IPS-11a (cell line): Measurements from ENCODE around the gene ANKFY1.
"Not testable (repeated sequence)": the region's sequence is repeated elsewhere in the genome, so short reads cannot be mapped to it uniquely, and the experiment has no call there.

Experiments used
- H3K4me3 ChIP-seq: one replicate; pipeline ENCODE4 v1.5.1; 2013; ENCODE audit warnings: low read depth, low read length, control low read depth

Gene ANKFY1

DNA sequence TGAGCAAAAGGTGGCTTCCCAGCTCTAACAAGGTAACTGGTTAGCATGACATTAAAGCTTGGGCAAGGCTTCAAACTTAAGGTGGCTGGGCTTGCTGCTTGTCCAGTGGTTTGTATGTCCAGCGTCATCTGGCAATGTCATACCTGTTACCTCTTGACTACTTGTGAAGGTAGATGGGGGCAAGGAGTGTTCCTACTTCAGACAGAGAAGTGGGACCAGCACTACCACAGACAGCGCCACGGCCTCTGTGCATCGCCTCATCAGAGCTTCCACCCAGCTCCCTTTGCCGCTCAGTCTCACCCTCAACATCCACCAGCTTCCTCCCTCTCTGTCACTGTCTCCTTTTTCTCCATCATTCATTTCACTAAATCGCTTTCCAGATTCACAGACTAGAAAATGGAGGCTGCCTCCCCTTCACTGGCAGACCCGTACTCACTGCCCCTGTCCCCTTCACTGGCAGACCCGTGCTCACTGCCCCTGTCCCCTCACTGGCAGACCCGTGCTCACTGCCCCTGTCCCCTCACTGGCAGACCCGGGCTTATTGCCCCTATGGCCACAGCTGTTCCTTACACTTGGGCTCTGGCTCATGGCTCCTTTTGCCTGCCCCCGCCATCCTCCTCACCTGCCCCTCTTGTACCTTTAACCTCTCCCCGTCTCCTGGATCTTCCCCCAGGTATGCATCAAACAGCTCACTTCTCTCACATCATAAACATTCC lies 106.0 kb downstream of the ANKFY1 start:
- no peak overlapping the region for H3K4me3 ChIP-seq

- no peak overlapping the region for H3K4me3 ChIP-seq
Observed at GRCh38 chr17:4156750-4157381, 106.9 kb downstream of the ANKFY1 start.

DNA sequence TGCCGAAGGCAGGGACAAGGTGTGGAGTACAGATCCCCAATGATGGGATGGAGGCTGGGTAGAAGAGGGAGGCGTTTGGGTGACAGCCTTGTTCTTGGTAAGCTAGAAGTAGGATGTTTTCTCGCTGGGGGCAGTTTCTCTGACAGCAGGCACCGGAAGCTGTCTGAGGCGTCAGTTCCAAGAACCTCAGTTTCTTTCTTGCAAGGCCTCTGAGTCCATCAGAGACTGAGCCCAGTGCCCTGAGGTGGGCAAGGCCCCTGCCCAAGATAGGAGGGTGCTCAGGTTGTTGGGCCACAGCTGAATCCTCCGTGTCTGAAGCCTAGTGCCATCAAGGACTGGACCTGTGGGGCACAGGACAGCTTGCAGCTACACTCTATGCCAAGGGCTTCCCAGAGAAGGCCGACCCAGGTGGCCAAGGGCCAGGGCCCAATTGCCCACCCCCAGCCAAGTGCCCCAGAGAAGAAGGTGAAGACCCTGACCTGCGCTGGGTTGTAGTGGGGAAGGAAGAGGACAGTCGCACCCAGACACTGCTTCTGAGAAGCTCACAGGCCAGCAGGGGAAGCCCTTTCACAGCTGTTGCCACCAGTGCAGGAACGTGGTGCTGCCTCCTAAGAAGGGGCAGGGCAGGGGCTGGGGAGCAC lies 107.7 kb downstream of the ANKFY1 start:
- no peak overlapping the region for H3K4me3 ChIP-seq

- H3K4me3 ChIP-seq: no peak overlapping the region
Observed at GRCh38 chr17:4154201-4154600, 109.6 kb downstream of the ANKFY1 start.

GRCh38 chr17:4152471-4152870 lies 111.3 kb downstream of the ANKFY1 start:
- no peak overlapping the region for H3K4me3 ChIP-seq

GRCh38 chr17:4150096-4150495 lies 113.7 kb downstream of the ANKFY1 start:
- no peak overlapping the region for H3K4me3 ChIP-seq

GRCh38 chr17:4148611-4149308 lies 115.0 kb downstream of the ANKFY1 start:
- H3K4me3 ChIP-seq: no peak overlapping the region

DNA sequence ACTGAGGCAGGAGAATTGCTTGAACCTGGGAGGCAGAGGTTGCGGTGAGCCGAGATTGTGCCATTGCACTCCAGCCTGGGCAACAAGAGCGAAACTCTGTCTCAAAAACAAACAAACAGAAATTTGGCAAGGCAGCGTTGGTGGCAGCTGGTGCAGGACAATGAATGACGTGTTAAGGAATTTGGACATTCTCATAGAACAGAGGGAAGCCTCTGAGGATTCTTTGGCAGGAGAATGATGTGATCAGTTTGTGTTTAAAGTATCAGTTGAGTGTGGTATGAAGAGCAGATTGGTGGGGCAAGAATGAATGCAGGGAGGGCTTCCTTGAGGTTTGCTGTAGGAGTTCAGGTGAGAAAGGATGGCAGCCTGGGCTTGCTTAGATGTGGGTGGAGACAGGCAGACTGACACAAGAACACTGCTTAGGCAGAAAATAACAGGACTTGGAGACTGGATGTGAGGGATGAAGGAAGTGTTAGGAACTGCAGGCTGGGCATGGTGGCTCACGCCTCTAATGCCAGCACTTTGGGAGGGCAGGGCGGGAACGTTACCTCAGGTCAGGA lies 115.9 kb downstream of the ANKFY1 start:
- no peak overlapping the region for H3K4me3 ChIP-seq

DNA sequence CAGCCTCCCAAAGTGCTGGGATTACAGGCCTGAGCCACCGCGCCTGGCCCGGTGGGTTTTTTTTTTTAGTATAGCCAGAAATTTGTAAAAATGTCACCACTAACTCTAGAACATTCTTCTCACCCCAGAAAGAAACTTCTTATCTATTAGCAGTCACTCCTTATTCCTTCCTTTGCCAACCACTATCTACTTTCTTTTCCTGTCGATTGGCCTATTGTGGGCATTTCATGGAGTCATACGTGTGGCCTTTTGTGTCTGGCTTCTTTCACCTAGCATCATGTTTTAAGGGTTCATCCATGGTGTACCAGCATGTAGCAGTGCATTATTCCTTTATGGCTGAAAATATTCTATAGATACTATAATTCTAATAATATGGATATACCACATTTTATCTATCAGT lies 117.1 kb downstream of the ANKFY1 start:
- no peak overlapping the region for H3K4me3 ChIP-seq

- H3K4me3 ChIP-seq: peak overlapping the region; percentile 93
Observed at GRCh38 chr17:4144422-4144747, 119.4 kb downstream of the ANKFY1 start.

DNA sequence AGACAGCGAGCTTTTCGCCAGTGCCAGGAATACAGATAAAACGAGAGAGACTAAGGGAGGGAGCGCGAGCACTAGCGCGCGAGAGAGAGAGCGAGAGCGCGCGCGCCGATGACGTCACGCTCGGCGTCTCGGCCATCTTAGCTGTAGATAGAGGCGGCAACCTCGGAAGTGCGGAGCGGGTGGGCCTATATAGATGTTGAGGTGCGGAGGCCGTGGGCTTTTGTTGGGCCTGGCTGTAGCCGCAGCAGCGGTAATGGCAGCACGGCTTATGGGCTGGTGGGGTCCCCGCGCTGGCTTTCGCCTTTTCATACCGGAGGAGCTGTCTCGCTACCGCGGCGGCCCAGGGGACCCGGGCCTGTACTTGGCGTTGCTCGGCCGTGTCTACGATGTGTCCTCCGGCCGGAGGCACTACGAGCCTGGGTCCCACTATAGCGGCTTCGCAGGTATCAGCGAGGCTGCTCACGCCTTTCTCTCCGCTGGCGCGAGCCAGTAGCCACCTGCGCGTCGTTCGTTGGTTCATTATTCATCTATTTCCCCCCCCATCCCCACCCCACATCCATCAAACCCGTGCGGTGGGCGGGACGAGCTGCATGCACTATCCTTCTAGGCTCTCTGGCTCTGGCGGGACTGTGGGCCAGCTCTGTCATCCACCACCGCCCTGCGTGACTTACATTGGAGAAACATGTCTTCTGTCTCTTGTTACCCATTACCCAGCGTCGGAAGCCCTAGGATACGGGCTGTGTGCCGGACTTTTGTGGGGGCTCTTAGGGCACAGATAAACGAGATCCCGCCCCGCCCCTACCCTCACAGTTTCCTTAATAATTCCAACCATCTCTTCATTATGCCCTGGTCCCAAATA lies 120.0 kb downstream of the ANKFY1 start:
- H3K4me3 ChIP-seq: peak overlapping the region; percentile 93

DNA sequence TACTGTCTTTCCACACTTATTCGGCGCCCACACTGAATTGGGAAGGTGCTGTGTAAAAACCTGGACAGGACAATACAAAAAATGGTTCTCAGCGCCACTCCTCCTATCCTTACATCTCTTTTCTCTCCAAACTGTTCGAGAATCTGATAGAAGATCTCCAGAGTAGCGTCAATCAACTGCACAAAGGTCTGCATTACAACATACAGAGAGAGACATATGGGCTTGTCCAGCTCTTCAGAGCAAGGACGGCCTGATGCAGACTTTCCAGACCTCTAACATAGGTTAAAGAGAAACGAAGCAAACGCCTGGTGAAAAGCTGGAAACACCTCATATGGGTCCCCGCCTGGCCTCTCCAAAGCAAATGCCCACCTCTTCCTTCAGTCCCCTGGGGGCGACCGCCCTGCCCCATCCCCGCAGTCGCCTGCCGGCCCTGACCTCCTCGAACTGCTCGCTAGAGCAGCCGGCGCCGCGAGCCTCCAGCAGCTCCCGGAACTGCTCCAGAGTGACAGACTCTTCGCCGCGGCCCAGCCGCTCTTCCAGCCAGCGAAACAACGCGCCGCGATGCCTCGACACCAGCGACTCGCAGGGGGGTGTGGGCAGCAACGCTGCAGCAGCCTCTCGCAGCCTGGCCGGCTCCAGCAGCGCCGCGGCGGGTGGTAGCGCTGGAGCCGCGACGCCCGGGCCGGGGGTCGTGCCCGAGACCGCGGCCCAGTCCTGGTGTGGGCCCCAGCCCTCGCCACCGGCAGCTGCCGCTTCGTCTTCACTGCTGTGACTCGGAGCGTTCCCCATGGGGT lies 121.5 kb downstream of the ANKFY1 start:
- peak overlapping the region; percentile 93 for H3K4me3 ChIP-seq

- no peak overlapping the region for H3K4me3 ChIP-seq
Observed at GRCh38 chr17:4140125-4140524, 123.7 kb downstream of the ANKFY1 start.

DNA sequence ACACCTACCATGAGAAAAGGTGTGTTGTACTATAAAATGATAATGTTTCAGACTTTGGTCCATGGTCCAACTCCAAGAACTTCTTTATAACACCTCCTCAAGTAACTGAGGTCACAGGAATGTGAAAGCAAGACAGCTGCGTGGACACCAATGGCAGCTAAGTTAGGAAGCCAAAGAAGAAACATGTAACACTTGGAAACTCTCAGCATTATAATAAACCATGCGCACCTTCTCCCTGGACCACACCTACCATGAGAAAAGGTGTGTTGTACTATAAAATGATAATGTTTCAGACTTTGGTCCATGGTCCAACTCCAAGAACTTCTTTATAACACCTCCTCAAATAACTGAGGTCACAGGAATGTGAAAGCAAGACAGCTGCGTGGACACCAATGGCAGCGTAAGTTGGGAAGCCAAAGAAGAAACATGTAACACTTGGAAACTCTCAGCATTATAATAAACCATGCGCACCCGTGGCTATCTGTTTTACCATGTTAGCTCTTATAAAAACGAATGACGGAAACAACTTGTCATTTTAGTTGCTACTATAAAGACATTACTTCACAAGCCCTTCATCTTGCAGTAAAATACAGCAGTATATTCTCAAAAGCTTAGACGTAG lies 124.8 kb downstream of the ANKFY1 start:
- not testable (repeated sequence) for H3K4me3 ChIP-seq

DNA sequence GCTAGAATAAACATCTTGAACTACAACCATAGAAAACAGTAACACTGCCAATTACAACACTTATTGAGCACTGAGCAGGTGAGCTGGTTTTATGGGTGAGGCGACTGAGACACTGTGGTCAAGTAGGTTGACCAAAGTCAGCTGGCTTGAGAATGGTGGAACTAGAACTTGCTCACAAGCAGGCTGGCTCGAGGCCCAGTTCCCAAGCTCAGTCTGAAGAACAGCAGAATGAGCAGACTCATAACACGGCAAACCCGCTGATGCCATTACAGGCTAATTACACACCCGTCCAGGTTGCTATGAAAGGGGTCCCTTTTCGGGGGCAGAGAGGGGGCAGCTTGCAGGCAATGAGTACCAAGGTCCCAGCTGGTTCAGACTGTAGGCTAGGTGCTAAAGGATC lies 127.4 kb downstream of the ANKFY1 start:
- H3K4me3 ChIP-seq: no peak overlapping the region

DNA sequence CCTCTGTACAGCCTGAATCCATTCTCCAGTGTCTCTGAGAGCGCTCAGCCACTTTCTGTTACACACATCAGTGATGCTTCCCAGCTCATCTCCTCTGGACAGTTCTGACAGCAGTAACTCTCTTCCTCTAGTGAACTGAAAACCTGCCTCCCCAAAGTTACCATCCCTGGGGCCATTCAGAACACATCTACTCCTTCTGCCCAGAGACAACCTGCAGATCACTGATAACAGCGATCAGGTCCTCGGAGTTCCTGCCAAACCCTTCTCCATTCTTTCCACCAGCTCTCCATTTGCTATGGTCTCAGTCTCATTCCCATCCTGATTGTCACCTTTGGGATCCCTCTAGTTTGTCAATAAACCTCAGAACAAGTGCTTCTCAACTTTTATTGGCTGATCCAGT lies 128.3 kb downstream of the ANKFY1 start:
- H3K4me3 ChIP-seq: no peak overlapping the region

- H3K4me3 ChIP-seq: no peak overlapping the region
Observed at GRCh38 chr17:4134721-4135120, 129.1 kb downstream of the ANKFY1 start.

- no peak overlapping the region for H3K4me3 ChIP-seq
Observed at GRCh38 chr17:4130715-4131114, 133.1 kb downstream of the ANKFY1 start.

- no peak overlapping the region for H3K4me3 ChIP-seq
Observed at GRCh38 chr17:4127555-4127954, 136.2 kb downstream of the ANKFY1 start.
